MM.1S (cell line): ENCODE results near the gene FNDC10.

Experiments used
- DNase-seq: peaks from one replicate; pipeline ENCODE4 v3.0.0-alpha.2; 2015
- H2AFZ ChIP-seq: fragments of 300-600 bp; sonication (generic); 2 replicates; pipeline ENCODE4 v1.6.0; 2016; ENCODE audit warnings: antibody characterized with exemption, low read length
- H3F3A ChIP-seq: fragments of 300-600 bp; sonication (generic); 2 replicates; pipeline ENCODE4 v1.6.1; 2016; ENCODE audit warnings: mild to moderate bottlenecking, antibody characterized with exemption, low read length, moderate library complexity, mixed read lengths; ENCODE audit not compliant: insufficient read depth
- H3K27ac ChIP-seq: fragments of 300-600 bp; sonication (generic); 2 replicates; pipeline ENCODE4 v1.5.1; 2016; ENCODE audit warnings: mild to moderate bottlenecking, low read length
- H3K27me3 ChIP-seq: fragments of 300-600 bp; sonication (generic); replicated peaks from 2 replicates; pipeline ENCODE4 v1.6.0; 2016; ENCODE audit warnings: low read length; ENCODE audit not compliant: insufficient read depth
- H3K36me3 ChIP-seq: fragments of 300-600 bp; sonication (generic); replicated peaks from 2 replicates; pipeline ENCODE4 v1.6.1; 2016; ENCODE audit warnings: mild to moderate bottlenecking, low read length, mixed read lengths; ENCODE audit not compliant: insufficient read depth
- H3K4me1 ChIP-seq: fragments of 300-600 bp; sonication (generic); 2 replicates; pipeline ENCODE4 v1.6.1; 2016; ENCODE audit warnings: low read length, mixed read lengths
- H3K4me2 ChIP-seq: fragments of 300-600 bp; sonication (generic); 2 replicates; pipeline ENCODE4 v1.6.0; 2016; ENCODE audit warnings: low read depth, low read length
- H3K4me3 ChIP-seq: fragments of 300-600 bp; sonication (generic); 2 replicates; pipeline ENCODE4 v1.5.1; 2016; ENCODE audit warnings: low read length, mixed read lengths
- H3K79me2 ChIP-seq: fragments of 300-600 bp; sonication (generic); 2 replicates; pipeline ENCODE4 v1.6.1; 2016; ENCODE audit warnings: mixed run types, low read length, mixed read lengths
- H3K9ac ChIP-seq: fragments of 300-600 bp; sonication (generic); 2 replicates; pipeline ENCODE4 v1.6.1; 2016; ENCODE audit warnings: low read length, mixed read lengths
- H3K9me2 ChIP-seq: fragments of 300-600 bp; sonication (generic); replicated peaks from 2 replicates; pipeline ENCODE4 v1.6.1; 2016; ENCODE audit warnings: mild to moderate bottlenecking, low read length, mixed read lengths; ENCODE audit not compliant: insufficient read depth
- H3K9me3 ChIP-seq: fragments of 300-600 bp; sonication (generic); replicated peaks from 2 replicates; pipeline ENCODE4 v1.6.1; 2016; ENCODE audit warnings: mild to moderate bottlenecking, low read length, mixed read lengths; ENCODE audit not compliant: insufficient read depth
- H4K20me1 ChIP-seq: fragments of 300-600 bp; sonication (generic); 2 replicates; pipeline ENCODE4 v1.6.1; 2016; ENCODE audit warnings: mild to moderate bottlenecking, low read length, moderate library complexity, mixed read lengths; ENCODE audit not compliant: insufficient read depth
- CTCF ChIP-seq: fragments of 300-600 bp; sonication (generic); IDR thresholded peaks from 2 replicates; pipeline ENCODE4 v1.5.1; 2016; ENCODE audit warnings: antibody characterized with exemption, low read length, mixed read lengths
- EZH2 ChIP-seq: fragments of 300-600 bp; sonication (generic); optimal IDR thresholded peaks from 2 replicates; pipeline ENCODE3; 2017; ENCODE audit warnings: low read depth, mild to moderate bottlenecking, antibody characterized with exemption, low read length, mixed read lengths
- EZH2phosphoT487 ChIP-seq: fragments of 300-600 bp; sonication (generic); IDR thresholded peaks from 2 replicates; pipeline ENCODE4 v1.6.1; 2018; ENCODE audit warnings: antibody characterized with exemption, low read length

Gene FNDC10

GRCh38 chr1:1612104-1612400 is 12.1 kb upstream of the FNDC10 start:
- Histone ChIP-seq H3K9me2 (no peaks in the 10 kb centered on the region), H3K36me3 (no peaks in the 10 kb centered on the region), H2AFZ (no peak overlapping the region), H3K4me1 (peaks cover 19% of the 10 kb centered on the region), H3K4me2 (no peak overlapping the region), H3K9ac (no peak overlapping the region), H3K79me2 (peaks cover 23% of the 10 kb centered on the region), H3K27me3 (no peaks in the 10 kb centered on the region), H3K4me3 (no peak overlapping the region), H3K9me3 (no peaks in the 10 kb centered on the region), H4K20me1 (no peaks in the 10 kb centered on the region), H3K27ac (no peak overlapping the region), H3F3A (peaks cover 12% of the 10 kb centered on the region; the same call in 1 of the 2 replicates)
- TF ChIP-seq EZH2phosphoT487 (no peak), CTCF (no peak), EZH2 (no peak)
- DNase-seq, result no peak

GRCh38 chr1:1610796-1611195 is 10.9 kb upstream of the FNDC10 start:
- Histone ChIP-seq H3K27me3 (no peaks in the 10 kb centered on the region), H3K4me3 (no peak overlapping the region), H3K4me1 (peaks cover 19% of the 10 kb centered on the region), H3K9me2 (no peaks in the 10 kb centered on the region), H3K4me2 (peak overlapping the region; percentile 23; the same call in 1 of the 2 replicates), H3K27ac (peak overlapping the region; percentile 45; the same call in 1 of the 2 replicates), H3K79me2 (peaks cover 15% of the 10 kb centered on the region), H3K9ac (no peak overlapping the region), H3K36me3 (no peaks in the 10 kb centered on the region), H2AFZ (no peak overlapping the region), H3K9me3 (no peaks in the 10 kb centered on the region), H4K20me1 (no peaks in the 10 kb centered on the region), H3F3A (peaks cover 12% of the 10 kb centered on the region; the same call in 1 of the 2 replicates)
- TF ChIP-seq CTCF (no peak), EZH2 (no peak), EZH2phosphoT487 (no peak)
- DNase-seq, result no peak

- Histone ChIP-seq H3K27me3 (no peaks in the 10 kb centered on the region), H2AFZ (peak overlapping the region; percentile 10), H3K9me2 (no peaks in the 10 kb centered on the region), H3K9ac (no peak overlapping the region; the same call in 1 of the 2 replicates), H3K4me2 (peak overlapping the region; percentile 23; the same call in 1 of the 2 replicates), H3K27ac (peak overlapping the region; percentile 45), H3K79me2 (peaks cover 15% of the 10 kb centered on the region), H3K4me1 (peaks cover 19% of the 10 kb centered on the region), H4K20me1 (no peaks in the 10 kb centered on the region), H3K9me3 (no peaks in the 10 kb centered on the region), H3K4me3 (no peak overlapping the region), H3F3A (peaks cover 9% of the 10 kb centered on the region; the same call in 1 of the 2 replicates), H3K36me3 (no peaks in the 10 kb centered on the region)
- peak; percentile 15 for DNase-seq
- TF ChIP-seq CTCF (no peak), EZH2 (no peak), EZH2phosphoT487 (no peak)
Measured at GRCh38 chr1:1609822-1610485, 10.0 kb upstream of the FNDC10 start.
